CD4-positive, alpha-beta T cell treated with Interleukin-21 for 1 hour (primary cell): ENCODE data around the gene PRKAA1.
A peak's percentile ranks its signal among the peaks of the same experiment; 100 is the strongest.

ENCODE experiments used
- DNase-seq: peaks from one replicate; pipeline ENCODE4 v3.0.0-alpha.2; 2020

Gene PRKAA1

DNA sequence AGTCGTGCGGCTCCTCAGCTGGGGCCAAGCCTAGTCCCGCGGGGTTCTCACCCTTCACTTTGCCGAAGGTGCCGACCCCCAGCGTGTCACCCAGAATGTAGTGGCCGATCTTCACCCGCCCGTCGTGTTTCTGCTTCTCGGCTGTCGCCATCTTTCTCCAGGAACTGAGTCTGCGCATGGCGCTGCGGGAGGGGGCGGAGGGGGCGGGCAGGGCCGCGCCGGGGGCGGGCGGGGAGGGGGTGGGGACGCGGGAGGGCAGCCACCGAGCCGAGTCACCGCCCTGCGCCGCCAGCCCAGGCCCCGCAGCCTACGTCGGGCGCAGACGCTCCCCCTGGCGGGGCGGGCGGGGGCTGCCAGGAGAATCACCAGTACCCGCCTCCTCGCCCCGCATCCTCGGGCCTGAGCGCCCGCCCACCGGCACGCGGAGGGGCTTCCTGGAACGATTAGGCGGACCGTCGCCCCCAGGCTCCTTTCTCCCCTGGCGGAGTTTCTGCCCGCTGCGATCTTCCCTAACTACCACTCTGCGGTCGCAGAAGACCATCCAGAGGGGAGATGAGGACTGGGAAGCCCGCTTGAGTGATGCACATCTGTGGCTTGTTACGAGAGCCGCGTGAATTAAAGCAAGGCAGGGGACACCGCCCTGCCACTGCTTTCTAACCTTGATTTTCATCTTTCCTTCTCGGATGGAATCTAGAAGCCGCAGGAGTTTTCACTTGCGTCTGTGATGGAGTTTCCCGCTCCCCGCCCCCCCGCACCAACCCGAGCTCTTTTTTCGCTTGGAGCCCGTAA is at the start of gene PRKAA1:
PRKAA1 (minus strand) TSS at position 363 of the 789 bp plus-strand sequence; CDS start at position 178, 185 bp downstream.
- peak; percentile 90 for DNase-seq

DNA sequence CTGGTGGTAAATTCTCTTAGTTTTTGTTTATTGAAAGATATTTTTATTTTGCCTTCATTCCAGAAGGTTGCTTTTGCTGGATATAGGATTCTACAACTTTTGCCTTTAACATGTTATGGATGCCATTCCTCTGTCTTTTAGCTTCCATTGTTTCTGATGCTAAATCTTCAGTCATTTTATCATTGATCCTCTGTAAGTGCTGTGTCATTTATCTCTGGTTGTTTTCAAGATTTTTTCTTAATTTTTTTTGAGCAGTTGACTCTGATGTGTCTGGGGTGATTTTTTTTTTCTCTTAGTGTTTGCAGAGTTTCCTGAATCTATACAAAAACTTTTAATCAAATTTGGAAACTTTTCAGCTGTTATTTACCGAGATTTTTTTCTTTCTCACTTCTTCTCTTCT is 49.4 kb upstream of the PRKAA1 start:
- no peak for DNase-seq

DNA sequence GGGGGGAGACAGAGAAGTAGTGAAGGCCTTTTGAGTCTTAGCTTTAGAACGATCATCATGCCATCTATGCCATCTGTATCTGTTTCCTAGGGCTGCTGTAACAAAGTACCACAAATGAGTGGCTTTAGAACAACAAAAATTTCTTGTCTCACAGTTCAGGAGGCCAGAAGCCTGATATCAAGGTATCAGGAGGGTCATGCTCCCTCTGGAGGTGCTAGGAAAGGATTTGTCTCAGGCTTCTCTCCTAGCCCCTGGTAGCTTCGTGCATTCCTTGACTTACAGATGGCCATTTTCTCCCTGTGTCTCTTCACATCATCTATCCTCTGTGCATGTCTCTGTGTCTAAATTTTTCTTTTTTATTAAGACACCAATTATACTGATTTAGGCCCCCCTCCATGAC is 48.2 kb upstream of the PRKAA1 start:
- no peak for DNase-seq

DNA sequence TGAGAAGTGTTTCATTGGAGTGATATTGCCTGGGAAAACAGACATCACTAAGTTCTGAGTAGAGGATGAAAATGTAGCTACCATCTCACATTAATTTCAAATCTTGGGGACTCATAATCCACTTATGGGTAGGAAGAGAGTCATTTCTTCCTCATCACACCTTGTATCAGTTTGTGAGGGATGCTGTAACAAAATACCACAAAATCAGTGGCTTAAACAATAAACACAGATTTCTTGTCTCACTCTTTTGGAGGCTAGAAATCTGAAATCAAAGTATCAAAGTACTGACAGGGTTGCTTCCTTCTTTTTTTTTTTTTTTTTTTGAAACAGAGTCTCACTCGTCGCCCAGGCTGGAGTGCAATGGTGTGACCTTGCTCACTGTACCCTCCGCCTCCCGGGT is 46.4 kb upstream of the PRKAA1 start:
- DNase-seq, result no peak

DNA sequence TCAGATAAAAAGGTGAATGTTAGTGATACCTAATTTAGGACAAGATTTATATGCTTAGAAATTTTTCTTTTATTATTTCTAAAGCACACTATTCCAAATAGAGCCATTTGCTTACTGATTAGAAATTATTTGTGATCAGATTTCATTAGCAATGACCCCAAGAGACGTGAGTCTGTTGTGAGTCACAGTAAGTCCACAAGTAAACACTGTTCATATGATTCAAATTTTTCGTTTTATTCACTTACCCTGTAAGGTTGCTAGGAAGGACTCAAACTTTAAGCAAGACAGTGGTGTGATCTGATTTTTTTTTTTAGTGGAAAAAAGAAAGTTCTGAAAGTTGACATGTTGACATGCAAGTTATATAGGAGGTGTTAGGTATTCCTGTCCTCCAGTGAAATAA is 44.2 kb upstream of the PRKAA1 start:
- no peak for DNase-seq

DNA sequence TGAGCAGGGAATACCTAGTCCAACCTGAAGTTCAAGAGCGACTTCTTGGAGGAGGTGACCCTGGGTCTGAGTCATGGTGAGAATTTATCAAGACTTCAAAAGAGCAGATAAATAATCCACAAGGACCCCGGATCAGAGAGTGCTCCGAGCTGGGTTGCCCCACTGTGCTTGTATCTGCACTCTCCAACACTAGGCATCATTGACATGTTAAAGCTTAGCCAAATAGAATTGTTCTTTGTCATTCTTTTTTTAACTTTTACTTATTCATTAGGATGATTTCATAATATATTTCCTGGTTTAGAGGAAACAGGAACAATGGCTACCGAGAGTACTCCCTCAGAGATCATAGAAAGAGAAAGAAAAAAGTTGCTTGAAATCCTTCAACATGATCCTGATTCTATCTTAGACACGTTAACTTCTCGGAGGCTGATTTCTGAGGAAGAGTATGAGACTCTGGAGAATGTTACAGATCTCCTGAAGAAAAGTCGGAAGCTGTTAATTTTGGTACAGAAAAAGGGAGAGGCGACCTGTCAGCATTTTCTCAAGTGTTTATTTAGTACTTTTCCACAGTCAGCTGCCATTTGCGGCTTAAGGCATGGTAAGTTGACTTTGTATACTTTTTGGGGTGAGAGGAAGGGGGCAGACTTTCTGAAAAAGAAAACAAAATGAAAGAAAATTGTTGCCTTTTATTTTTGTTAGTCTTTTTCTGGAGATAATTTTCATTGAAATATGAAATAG is 43.1 kb upstream of the PRKAA1 start, which contains the start of gene CARD6:
CARD6 (plus strand) TSS at position 300 of the 738 bp plus-strand sequence; CDS start at position 316, 16 bp downstream.
- peak; percentile 16 for DNase-seq

DNA sequence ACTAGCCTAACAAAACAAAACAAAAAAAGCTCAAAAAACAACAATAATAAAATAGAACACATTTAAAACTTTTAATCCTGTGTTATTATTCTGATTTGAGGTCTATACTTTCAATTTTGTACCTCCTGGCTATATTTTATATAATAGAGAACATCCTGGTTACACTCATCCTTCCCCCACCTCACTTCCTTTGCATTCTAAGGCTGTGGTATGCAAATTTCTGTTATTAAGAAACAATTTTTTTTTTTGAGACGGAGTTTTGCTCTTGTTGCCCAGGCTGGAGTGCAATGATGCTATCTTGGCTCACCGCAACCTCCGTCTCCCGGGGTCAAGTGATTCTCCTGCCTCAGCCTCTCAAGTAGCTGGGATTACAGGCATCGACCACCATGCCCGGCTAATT is 39.9 kb upstream of the PRKAA1 start:
- DNase-seq, result peak; percentile 49

DNA sequence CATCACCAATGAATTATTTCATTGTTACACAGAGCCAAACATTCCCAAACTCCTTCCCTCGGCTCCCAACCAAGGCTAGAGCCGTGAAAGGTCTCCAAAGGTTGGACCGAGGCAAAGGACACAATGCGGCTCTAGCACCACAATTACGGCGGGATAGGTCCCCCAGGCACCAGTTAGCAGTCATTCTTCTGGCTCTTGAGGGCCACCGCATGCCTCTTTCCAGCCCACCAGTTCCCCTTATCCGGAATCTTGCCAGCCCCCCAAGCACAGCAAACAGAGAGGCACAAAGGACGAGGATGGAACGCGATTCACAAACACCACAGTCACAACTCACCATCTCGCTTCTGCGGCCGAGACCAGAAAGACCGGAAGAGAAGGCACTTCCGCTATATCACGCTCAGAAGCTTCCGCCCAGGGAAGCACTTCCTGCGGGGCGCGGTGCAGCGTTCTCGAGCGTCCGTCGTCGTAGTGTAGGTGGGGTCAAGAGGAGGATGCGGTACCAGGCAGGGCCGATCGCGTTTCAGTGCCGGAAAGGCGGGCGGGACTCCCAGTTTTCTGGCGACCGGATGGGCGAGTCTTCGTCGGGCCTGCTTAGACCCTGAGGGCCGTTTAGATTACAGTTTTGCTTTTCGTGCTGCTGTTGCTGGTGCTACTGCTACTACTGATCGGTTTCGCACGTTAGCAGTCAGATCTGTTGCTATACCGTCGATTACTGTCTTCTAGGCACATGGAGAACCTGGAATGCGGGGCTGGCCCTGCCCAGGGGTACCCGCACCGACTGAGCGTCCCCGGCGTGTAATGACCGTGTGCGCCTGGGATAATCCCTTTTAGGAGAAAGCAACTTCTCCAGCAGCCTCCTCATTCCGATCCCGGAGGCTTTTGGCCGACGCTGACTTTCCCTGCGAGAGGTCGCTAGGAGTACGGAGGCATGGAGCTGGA is 36.9 kb upstream of the PRKAA1 start, which contains the start of gene RPL37:
RPL37 (minus strand) TSS at position 374 of the 939 bp plus-strand sequence; CDS start at position 337, 37 bp downstream.
- DNase-seq, result peak; percentile 93

DNA sequence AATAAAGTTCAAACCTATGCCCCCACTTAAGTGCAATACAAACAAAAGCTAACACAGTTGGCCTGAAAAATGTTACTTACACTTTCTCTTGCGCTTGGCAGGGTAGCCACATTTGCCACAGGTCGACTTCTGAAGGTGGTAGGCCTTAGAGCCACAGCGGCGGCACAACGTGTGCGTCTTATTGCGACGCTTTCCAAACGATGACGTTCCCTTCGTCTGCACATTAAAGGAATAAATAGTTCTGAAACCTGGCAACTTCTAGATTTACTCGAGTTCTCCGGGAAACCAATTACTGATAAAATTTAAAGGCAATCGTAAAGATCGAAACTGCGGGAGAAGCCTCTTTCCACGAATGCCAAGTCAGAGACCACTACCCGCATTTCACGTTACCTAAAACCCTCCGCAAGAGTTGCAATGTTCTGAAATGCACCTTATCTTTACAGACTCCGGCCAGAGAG is 36.2 kb upstream of the PRKAA1 start:
- DNase-seq, result peak; percentile 75

DNA sequence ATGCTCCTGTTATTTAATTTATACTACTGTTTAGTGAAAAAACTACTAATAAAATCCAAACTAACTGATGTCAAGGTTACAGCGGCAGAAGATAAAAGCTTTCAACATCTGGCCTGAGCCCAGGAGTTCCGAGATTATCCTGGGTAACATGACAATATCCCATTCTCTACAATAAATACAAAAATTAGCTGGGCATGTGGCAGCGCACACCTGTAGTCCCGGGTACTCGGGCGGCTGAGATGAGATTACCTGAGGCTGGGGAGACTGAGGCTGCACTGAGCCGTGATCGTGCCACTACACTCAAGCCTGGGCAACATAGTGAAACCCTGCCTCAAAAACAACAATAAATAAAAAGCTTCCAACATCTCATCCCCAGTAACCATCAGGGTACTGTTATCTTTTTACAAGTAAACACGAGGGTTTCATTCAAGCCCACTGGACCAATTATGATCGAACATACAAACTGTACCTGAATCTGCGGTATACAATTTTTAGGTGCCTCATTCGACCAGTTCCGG is 35.6 kb upstream of the PRKAA1 start:
- DNase-seq, result no peak

DNA sequence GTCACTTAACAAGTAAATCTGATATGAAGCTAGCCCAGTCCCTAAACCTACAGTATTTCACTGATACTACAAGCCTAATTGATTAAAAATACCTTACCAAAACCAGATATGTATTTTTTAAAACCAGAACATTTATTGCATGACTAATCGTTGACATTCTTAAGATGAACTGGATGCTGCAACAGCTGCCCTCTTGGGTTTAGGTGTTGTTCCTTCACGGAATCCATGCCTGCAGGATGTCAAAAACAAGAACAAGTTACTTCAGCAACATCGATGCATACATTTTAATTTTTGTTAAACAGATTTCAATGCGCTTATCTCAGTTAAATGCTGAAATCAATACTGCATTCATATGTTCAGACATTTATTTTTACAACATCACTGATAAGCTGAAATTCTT is 34.2 kb upstream of the PRKAA1 start:
- DNase-seq, result no peak

DNA sequence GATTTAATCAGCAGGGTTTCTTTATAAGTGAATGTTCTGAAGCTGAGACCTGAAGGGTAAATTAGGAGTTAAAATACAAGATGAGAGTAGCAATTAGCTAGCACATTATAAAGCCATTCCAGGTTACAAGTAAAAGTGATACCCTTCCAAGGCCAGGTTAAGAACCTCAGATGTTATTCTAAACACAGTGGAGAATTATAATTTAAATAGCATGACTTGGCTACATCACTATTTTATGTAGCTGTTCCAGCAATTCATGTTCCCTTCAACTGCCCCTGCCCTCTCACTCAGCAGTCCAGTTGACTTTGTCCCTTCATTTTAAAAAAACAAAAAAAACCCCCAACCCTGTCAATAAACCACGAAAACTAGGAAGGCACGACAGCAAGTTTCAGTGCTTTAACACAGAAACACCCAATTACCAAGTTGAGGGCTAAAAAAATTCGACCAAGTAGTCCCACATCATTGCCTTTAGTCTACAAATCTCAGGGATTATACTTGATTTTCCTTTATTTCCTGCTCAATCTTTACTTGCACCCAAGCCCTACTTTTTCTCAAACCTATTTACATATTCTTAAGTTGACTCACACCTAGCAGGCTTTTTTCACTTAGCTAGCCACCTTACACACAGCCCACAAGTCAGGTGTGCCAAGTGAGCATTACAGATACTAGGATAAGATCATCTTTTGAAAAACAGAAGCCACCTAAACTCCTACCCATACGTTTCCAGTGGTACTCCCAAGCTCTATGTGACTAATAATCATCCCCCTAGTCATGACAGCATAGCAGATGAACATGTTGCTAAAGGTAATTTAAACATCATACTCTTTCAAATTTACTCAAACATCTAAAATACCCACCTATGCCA is 33.4 kb upstream of the PRKAA1 start:
- DNase-seq, result no peak

DNA sequence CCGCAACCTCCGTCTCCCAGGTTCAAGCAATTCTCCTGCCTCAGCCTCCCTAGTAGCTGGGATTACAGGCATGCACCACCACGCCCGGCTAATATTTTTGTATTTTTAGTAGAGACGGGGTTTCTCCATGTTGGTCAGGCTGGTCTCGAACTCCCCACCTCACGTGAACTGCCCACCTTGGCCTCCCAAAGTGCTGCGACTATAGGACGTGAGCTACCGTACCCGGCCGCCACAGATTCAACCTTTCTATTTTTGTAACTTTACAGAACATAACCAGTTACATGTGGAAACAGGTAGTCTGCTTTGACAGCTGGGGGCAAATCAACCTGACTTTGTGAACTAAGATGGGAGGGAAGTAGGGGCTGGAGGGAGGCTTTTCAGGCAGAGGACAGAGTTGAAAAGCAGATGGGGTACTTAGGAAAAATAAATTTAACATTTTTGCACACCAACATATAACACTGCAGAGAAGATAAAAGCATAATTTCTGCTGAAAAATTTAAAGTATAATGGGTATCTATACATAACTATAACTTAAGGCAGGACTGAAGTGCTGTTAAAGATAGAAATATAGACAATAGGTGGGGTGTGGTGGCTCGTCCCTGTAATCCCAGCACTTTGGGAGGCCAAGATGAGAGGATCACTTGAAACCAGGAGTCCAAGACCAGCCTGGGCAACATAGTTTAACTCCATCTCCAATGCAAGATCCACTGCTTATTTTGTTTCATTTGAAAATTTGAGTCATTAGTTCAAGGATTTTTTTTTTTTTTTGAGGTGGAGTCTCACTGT is 31.8 kb upstream of the PRKAA1 start:
- no peak for DNase-seq

DNA sequence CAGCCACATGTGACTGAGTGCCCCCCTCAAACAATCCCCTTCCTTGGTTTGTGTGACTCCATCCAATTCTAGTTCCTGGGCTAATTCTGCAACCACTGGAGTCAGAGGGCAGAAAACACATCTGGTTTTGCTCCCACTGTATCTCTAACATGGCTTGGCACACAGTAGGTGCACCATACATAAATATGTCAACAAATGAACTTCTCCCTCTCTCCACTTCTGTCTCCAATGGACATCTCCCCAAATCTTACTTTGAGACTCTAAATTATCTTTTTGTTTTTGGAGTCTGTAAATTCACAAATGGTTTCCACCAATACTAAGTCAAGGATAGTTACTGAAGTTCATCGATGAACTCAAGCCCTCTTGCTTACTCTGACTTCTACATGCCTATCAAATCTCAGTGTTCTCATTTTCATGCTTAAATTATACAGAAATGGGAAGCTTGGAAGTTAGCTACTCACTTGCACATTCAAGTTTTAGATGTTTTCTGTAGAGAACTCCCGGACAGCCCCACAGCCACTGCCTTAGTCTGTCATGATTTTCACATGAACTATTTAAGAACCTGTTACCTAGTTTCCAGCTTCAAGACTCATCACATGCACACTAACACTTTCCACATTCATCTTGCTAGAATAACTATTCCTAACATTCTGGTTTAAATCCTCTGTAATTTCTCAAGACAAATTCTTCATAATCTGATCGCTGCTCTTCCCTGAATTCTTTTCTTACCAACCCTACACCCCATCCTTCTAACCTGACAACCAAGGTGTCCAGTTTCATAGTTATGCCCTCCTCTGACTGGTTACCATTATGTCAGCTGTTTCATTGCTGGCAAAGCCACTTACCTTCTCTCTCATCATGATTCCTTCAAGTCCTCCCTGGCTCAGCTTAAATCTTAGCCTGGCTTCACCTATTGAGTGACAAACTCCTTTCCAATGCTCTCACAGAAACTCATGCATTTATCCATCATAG is 30.8 kb upstream of the PRKAA1 start:
- no peak for DNase-seq

DNA sequence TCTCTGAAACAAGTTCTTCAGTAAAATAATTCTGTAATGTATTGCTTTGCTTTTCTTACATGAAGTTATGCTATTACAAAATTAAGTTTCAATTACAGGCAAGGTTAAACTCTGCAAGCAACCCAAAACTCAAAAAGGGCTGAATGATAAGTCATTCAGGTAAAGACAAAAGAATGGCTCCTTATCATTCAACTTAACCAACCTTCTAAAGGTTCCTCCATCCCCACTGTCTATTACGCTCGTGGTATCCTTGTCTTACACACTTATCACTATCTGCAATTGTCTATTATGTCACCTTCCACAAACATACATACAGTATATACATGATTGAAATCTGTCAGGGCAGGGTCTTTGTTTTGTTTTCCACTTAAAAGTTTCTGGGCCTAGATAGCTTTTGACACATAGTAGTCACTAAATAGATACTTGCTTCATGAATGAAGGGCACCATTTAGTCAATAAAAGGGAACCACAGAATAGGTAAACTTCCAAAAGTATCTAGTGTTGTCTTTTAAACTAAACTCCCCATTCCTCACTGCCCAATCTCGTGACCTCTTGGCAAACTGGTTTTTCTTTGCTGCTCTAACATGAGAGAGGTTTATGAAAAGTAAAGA is 30.0 kb upstream of the PRKAA1 start:
- DNase-seq, result no peak

DNA sequence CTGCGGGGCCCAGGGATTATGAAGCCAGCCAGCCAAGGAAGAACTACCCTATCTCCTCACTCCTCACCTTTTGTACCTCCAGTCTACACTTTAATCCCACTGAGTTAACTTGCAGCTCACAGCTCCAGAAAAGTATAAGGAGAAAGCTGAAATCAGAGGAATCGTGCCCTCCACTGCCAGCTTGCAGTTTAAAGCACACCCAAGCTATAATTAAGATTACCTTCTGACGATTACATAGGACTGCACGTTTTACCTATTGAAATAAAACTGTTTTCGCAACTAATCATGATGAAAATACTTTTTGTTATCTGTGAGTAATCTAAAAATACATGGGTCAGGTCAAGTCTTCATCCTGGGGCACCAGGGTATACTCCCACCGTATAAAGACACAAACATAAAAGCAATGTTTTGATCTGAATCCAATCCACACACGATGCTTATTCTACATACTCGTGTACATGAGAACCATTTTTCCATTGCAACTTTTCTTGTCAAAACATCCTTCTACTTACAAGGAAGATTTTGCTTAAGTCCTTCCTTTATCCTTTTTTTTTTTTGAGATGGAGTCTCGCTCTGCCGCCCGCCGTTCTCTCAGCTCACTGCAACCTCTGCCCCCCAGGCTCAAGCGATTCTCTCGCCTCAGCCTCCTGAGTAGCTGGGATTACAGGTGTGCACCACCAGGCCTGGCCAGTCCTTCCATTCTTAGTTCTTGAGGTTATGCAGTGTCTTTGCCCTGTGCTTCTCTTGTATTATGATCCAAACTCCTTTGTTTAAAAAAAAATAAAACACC is 29.2 kb upstream of the PRKAA1 start:
- no peak for DNase-seq

DNA sequence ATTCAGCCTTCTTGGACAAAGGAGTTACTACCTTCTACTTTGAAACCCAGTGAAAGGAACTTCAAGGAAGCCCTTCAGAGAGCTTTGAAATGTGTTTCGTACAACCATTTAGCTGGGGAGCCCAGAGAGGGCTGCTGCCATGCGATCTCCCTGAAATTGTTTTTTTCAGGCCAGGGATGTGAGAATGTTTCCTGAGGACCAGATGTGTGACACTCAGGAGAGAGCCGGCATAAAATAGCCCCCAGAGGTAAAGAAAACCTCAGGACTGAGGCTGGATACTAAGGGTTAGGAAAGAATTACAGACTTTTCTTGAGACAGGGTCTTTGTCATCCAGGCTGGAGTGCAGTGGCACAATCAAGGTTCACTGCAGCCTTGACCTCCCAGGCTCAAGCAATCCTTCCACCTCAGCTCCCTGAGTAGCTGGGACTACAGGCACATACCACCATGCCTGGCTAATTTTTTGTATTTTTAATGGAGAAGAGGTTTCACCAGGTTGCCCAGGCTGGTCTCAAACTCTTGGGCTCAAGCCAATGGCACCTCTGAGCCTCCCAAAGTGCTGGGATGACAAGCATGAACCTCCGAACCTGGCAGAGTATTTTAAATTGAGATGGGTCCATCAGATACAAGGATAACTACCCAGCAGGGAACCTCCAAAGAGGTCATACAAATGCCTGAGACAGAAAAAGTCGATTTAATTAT is 28.5 kb upstream of the PRKAA1 start:
- DNase-seq, result no peak
